Spleen (tissue), 13 donors: ENCODE measurements around the gene STK11IP. TPM values are rescaled to one million over a fixed set of nuclear protein-coding genes. Genes with fewer than 3 reads are reported as not detected.

ENCODE experiments used
- DNase-seq: peaks from one replicate; pipeline ENCODE4 v3.0.0-alpha.2; 2020
- H3K27ac ChIP-seq, 8 donors: fragments of 200-600 bp; sonication (generic) in 7 of 8; 1 replicate in 4 of 8; 2 replicates in 4 of 8; pipeline versions ENCODE4 v1.5.0 to v1.8.0; 2016 to 2021; ENCODE audit warnings: inconsistent platforms in 4 of 8, mild to moderate bottlenecking in 4 of 8, moderate library complexity in 1 of 8
- H3K27me3 ChIP-seq, 7 donors: fragments of 200-600 bp; sonication (generic) in 6 of 7; replicated peaks in 1 of 7; 1 replicate in 4 of 7; 2 replicates in 3 of 7; pipeline versions ENCODE4 v1.5.0 to v1.8.0; 2016 to 2021; ENCODE audit warnings: inconsistent platforms in 3 of 7, mild to moderate bottlenecking in 1 of 7
- H3K36me3 ChIP-seq, 6 donors: fragments of 200-600 bp; sonication (generic) in 5 of 6; 1 replicate in 4 of 6; 2 replicates in 2 of 6; pipeline versions ENCODE4 v1.5.0 to v1.8.0; 2016 to 2021; ENCODE audit warnings: inconsistent platforms in 2 of 6
- H3K4me1 ChIP-seq, 6 donors: fragments of 200-600 bp; sonication (generic) in 5 of 6; 1 replicate in 3 of 6; 2 replicates in 3 of 6; pipeline versions ENCODE4 v1.5.0 to v1.8.0; 2016 to 2021; ENCODE audit warnings: inconsistent platforms in 3 of 6
- H3K4me3 ChIP-seq, 8 donors: fragments of 200-600 bp; sonication (generic) in 7 of 8; 1 replicate in 4 of 8; 2 replicates in 4 of 8; pipeline versions ENCODE4 v1.5.0 to v1.8.0; 2016 to 2021; ENCODE audit warnings: inconsistent platforms in 4 of 8, mild to moderate bottlenecking in 4 of 8, moderate library complexity in 2 of 8
- H3K9me3 ChIP-seq, 8 donors: fragments of 200-600 bp; sonication (generic) in 7 of 8; 1 replicate in 4 of 8; 2 replicates in 4 of 8; pipeline versions ENCODE4 v1.5.0 to v1.8.0; 2016 to 2021; ENCODE audit warnings: inconsistent platforms in 4 of 8
- CTCF ChIP-seq, 11 experiments: fragments of 200-600 bp in 7 of 11; fragments of 450-650 bp in 4 of 11; sonication (generic) in 4 of 11; IDR thresholded peaks in 8 of 11; conservative IDR thresholded peaks in 3 of 11; 1 replicate in 7 of 11; 2 replicates in 4 of 11; pipeline versions ENCODE4 v1.4.0 to v1.8.0; 2016 to 2021; ENCODE audit warnings: antibody characterized with exemption in 11 of 11, inconsistent platforms in 4 of 11, mild to moderate bottlenecking in 1 of 11
- POLR2A ChIP-seq, 3 donors: fragments of 450-650 bp; IDR thresholded peaks; one replicate each; pipeline ENCODE4 v1.5.1; 2017; ENCODE audit warnings: antibody characterized with exemption in 3 of 3, mild to moderate bottlenecking in 1 of 3
- POLR2AphosphoS5 ChIP-seq, 3 donors: sonication (generic); formaldehyde crosslinking; IDR thresholded peaks; one replicate each; pipeline ENCODE4 v1.5.1; 2017; ENCODE audit warnings: antibody characterized with exemption in 3 of 3
- WGBS, 5 donors: extraction: QIAGEN DNeasy Blood & Tissue Kit in 3 of 5; methylation state at CpG; one replicate each; pipeline versions ENCODE4 v1.1.5 to v1.1.7; 2013 to 2018; 5-methylcytosine and 5-hydroxymethylcytosine counted together
- intact Hi-C: fragments of 100-400 bp; cut with DNase I; formaldehyde crosslinking; loops from one replicate; pipeline ENCODE4 v1.15.0; 2023; ENCODE audit warnings: low total_unique reads
- long read RNA-seq, 2 donors: transcript quantifications; one replicate each; lab custom pipeline, GENCODE V29; 2026
- polyA plus RNA-seq, 3 donors: library from polyadenylated mRNA; stranded (reverse); fragments of 200-250 nt; gene quantifications; one replicate each; pipeline ENCODE4 v1.2.1, GENCODE V29; 2013
- total RNA-seq, 7 donors: library from RNA; depleted of rRNA in 3 of 7; stranded (reverse); fragments of >200 nt in 3 of 7; fragmentation: NEBNext Ultra II Directional in 4 of 7; extraction: Animal tissue kit (Norgen Biotek cat#: 25700) in 4 of 7; gene quantifications; one replicate each; pipeline versions ENCODE4 v1.1.0 to v1.2.1, GENCODE V29; 2016 to 2021
- donor health status: healthy with polysubstance abuse.
- donor health status: DM: no; HTN: no; CAD: no; lungs with moderate emphysema.
- donor health status: DM: no; HTN: no; CAD: no.
- donor health status: Bipolar disorder and iron deficiency.
- donor health status: healthy.
- donor health status: DM: no; HTN: no; CAD: no.
- donor health status: DM: yes; HTN: yes; CAD: no.

Gene STK11IP
- total RNA-seq (10 to 100 TPM; 25.8 to 57.0 (median 35.9) TPM), polyA plus RNA-seq (10 to 100 TPM; 15.8 to 40.8 (median 40.3) TPM)
- long read RNA-seq, donor 1, partial matches to known transcripts = 0 of 1 reads
- long read RNA-seq, donor 1, other reads (novel, unspliced or antisense) = 0 of 1 reads
- long read RNA-seq, donor 2, partial matches to known transcripts = 0 of 1 reads
- long read RNA-seq, donor 2, other reads (novel, unspliced or antisense) = 0 of 1 reads

GRCh38 chr2:219597552-219598307 lies at the start of gene STK11IP:
Gene STK11IP (plus strand): TSS chr2:219597857. CDS start chr2:219598120, 263 bp downstream.
- intact Hi-C loops = no loop called here
- H3K4me1 ChIP-seq = peaks cover 0 to 34% (median 20%) of the 10 kb centered on the region in 6 donors
- no peaks in the 10 kb centered on the region for H3K27me3 ChIP-seq
- 0% methylated on average over 57 of the region's 57 CpGs for WGBS, 5 donors
- peak within 1 kb of the TSS; percentile 83 to 95 (median 91) for H3K27ac ChIP-seq
- H3K9me3 ChIP-seq = no peaks in the 10 kb centered on the region
- peak; percentile 49 to 70 (median 53) for TF ChIP-seq POLR2A (IDR thresholded peaks at IDR 0.05)
- peak; percentile 87 to 91 (median 90) for TF ChIP-seq POLR2AphosphoS5 (IDR thresholded peaks at IDR 0.05)
- TF ChIP-seq CTCF (IDR thresholded peaks at IDR 0.05 in 8 of 11, conservative IDR thresholded peaks at IDR 0.05 in 3 of 11) = peak in 2 of 11 experiments; percentile 15 to 35
- DNase-seq = peak; percentile 97
- H3K36me3 ChIP-seq = peaks cover 0 to 21% (median 16%) of the 10 kb centered on the region in 6 donors
- peak within 1 kb of the TSS; percentile 75 to 88 (median 80) for H3K4me3 ChIP-seq

GRCh38 chr2:219548990-219549389 lies 48.7 kb upstream of the STK11IP start:
- TF ChIP-seq POLR2AphosphoS5 (IDR thresholded peaks at IDR 0.05) (no peak), CTCF (IDR thresholded peaks at IDR 0.05 in 8 of 11, conservative IDR thresholded peaks at IDR 0.05 in 3 of 11) (no peak), POLR2A (IDR thresholded peaks at IDR 0.05) (no peak)
- intact Hi-C loops = no loop called here
- no peaks in the 10 kb centered on the region for H3K36me3 ChIP-seq
- WGBS, 5 donors = 91 to 95% (median 93%) methylated on average over 18 of the region's 18 CpGs
- H3K27ac ChIP-seq = no peak overlapping the region
- peaks cover 0 to 98% (median 34%) of the 10 kb centered on the region in 7 donors for H3K27me3 ChIP-seq
- H3K4me1 ChIP-seq = peaks cover 15 to 33% (median 26%) of the 10 kb centered on the region in 6 donors
- no peaks in the 10 kb centered on the region for H3K9me3 ChIP-seq
- DNase-seq = no peak
- no peak overlapping the region for H3K4me3 ChIP-seq

- 77 to 93% (median 86%) methylated on average over 7 to 9 of the region's 9 CpGs for WGBS, 5 donors
These were observed 48.0 kb upstream of the STK11IP start for GRCh38 chr2:219549619-219550018.

More at GRCh38 chr2:219549619-219550018, 48.0 kb upstream of the STK11IP start:
- no peak overlapping the region for H3K4me3 ChIP-seq
- DNase-seq = no peak
- no peak overlapping the region for H3K27ac ChIP-seq
- no peak for TF ChIP-seq CTCF (IDR thresholded peaks at IDR 0.05 in 8 of 11, conservative IDR thresholded peaks at IDR 0.05 in 3 of 11)
- H3K27me3 ChIP-seq = peaks cover 0 to 98% (median 35%) of the 10 kb centered on the region in 7 donors
- intact Hi-C loops = no loop called here
- no peaks in the 10 kb centered on the region for H3K36me3 ChIP-seq
- H3K9me3 ChIP-seq = no peaks in the 10 kb centered on the region
- peaks cover 9 to 26% (median 19%) of the 10 kb centered on the region in 6 donors for H3K4me1 ChIP-seq
